Neural progenitor cell (in vitro differentiated cells): Measurements from ENCODE around the gene SFSWAP.

Source experiments
- CTCF ChIP-seq: fragments of 200-600 bp; sonication (generic); IDR thresholded peaks from 2 replicates; pipeline ENCODE4 v1.5.1; 2017; ENCODE audit warnings: antibody characterized with exemption, mild to moderate bottlenecking
- EZH2 ChIP-seq: fragments of 200-600 bp; sonication (generic); IDR thresholded peaks from 2 replicates; pipeline ENCODE4 v1.6.1; 2017; ENCODE audit warnings: antibody characterized with exemption, mild to moderate bottlenecking, moderate library complexity
- EZH2phosphoT487 ChIP-seq: fragments of 200-600 bp; sonication (generic); IDR thresholded peaks from 2 replicates; pipeline ENCODE4 v1.6.1; 2017; ENCODE audit warnings: antibody characterized with exemption

GRCh38 chr12:131724534-131724933 is 13.6 kb downstream of the SFSWAP start:
- TF ChIP-seq EZH2 (no peak), CTCF (no peak), EZH2phosphoT487 (no peak)
